HL-60 (cell line): ENCODE results near the gene SGMS1.

Source experiments
- DNase-seq, 2 experiments: peaks; one replicate each; pipeline ENCODE4 v3.0.0-alpha.2; 2010 to 2020; ENCODE audit warnings: low read depth in 1 of 2, low spot score in 1 of 2
- H3K27ac ChIP-seq: fragments of 250-450 bp; sonication (Bioruptor Pico); replicated peaks from 2 replicates; pipeline ENCODE4 v1.5.1; 2020; ENCODE audit warnings: mild to moderate bottlenecking, moderate library complexity
- H3K27me3 ChIP-seq: fragments of 250-450 bp; sonication (Bioruptor Pico); 2 replicates; pipeline ENCODE4 v1.5.1; 2021; ENCODE audit warnings: mild to moderate bottlenecking, moderate library complexity; ENCODE audit not compliant: insufficient read depth, poor library complexity, severe bottlenecking
- H3K4me3 ChIP-seq: replicated peaks from 2 replicates; pipeline ENCODE4 v1.5.1; 2011; ENCODE audit warnings: mild to moderate bottlenecking, control low read depth, low read length; ENCODE audit not compliant: insufficient read depth
- GABPA ChIP-seq: IDR thresholded peaks from 2 replicates; pipeline ENCODE4 v1.6.1; 2012; ENCODE audit warnings: low read depth
- POLR2AphosphoS5 ChIP-seq: IDR thresholded peaks from 2 replicates; pipeline ENCODE4 v1.6.1; 2012; ENCODE audit warnings: low read depth
- SPI1 ChIP-seq: IDR thresholded peaks from 2 replicates; pipeline ENCODE4 v1.6.1; 2012; ENCODE audit warnings: low read depth, mild to moderate bottlenecking, borderline replicate concordance
- TF ChIP-seq, protein P1 (sequence below): IDR thresholded peaks from one replicate; pipeline ENCODE4 v1.5.1; 2011; ENCODE audit warnings: low read length, control low read depth, inconsistent platforms; ENCODE audit not compliant: insufficient read depth
- TF ChIP-seq, protein P2 (sequence below): IDR thresholded peaks from 2 replicates; pipeline ENCODE4 v1.6.1; 2012; ENCODE audit warnings: low read depth; ENCODE audit not compliant: insufficient replicate concordance

SGMS1 gene

DNA sequence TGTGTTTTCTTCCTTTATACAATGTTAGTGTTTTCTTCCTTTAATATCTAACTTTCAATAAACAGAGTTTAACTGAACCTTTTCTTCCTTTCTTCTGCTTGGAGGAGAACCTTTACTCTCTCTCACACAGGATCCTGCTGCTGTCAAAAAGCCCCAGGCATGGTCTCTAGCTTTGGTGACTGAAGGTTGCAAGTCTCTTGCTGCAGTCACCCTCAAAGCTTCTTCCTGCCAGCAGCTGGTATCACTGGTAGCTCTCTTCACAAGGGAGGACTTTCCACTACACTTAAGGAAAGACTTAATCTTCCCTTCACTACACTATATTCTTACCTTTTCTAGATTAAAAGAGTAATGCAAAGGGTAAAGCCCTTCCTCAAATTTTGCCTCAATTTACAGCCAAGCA is 153.4 kb downstream of the SGMS1 start:
- Histone ChIP-seq H3K4me3 (no peak overlapping the region), H3K27ac (peak overlapping the region; percentile 42), H3K27me3 (no peaks in the 10 kb centered on the region)
- TF ChIP-seq SPI1 (no peak), GABPA (no peak), POLR2AphosphoS5 (no peak)
- TF ChIP-seq, protein P1, sequence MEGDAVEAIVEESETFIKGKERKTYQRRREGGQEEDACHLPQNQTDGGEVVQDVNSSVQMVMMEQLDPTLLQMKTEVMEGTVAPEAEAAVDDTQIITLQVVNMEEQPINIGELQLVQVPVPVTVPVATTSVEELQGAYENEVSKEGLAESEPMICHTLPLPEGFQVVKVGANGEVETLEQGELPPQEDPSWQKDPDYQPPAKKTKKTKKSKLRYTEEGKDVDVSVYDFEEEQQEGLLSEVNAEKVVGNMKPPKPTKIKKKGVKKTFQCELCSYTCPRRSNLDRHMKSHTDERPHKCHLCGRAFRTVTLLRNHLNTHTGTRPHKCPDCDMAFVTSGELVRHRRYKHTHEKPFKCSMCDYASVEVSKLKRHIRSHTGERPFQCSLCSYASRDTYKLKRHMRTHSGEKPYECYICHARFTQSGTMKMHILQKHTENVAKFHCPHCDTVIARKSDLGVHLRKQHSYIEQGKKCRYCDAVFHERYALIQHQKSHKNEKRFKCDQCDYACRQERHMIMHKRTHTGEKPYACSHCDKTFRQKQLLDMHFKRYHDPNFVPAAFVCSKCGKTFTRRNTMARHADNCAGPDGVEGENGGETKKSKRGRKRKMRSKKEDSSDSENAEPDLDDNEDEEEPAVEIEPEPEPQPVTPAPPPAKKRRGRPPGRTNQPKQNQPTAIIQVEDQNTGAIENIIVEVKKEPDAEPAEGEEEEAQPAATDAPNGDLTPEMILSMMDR = no peak
- TF ChIP-seq, protein P2, sequence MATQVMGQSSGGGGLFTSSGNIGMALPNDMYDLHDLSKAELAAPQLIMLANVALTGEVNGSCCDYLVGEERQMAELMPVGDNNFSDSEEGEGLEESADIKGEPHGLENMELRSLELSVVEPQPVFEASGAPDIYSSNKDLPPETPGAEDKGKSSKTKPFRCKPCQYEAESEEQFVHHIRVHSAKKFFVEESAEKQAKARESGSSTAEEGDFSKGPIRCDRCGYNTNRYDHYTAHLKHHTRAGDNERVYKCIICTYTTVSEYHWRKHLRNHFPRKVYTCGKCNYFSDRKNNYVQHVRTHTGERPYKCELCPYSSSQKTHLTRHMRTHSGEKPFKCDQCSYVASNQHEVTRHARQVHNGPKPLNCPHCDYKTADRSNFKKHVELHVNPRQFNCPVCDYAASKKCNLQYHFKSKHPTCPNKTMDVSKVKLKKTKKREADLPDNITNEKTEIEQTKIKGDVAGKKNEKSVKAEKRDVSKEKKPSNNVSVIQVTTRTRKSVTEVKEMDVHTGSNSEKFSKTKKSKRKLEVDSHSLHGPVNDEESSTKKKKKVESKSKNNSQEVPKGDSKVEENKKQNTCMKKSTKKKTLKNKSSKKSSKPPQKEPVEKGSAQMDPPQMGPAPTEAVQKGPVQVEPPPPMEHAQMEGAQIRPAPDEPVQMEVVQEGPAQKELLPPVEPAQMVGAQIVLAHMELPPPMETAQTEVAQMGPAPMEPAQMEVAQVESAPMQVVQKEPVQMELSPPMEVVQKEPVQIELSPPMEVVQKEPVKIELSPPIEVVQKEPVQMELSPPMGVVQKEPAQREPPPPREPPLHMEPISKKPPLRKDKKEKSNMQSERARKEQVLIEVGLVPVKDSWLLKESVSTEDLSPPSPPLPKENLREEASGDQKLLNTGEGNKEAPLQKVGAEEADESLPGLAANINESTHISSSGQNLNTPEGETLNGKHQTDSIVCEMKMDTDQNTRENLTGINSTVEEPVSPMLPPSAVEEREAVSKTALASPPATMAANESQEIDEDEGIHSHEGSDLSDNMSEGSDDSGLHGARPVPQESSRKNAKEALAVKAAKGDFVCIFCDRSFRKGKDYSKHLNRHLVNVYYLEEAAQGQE = no peak
- peak in 1 of 2 experiments; percentile 32 for DNase-seq

DNA sequence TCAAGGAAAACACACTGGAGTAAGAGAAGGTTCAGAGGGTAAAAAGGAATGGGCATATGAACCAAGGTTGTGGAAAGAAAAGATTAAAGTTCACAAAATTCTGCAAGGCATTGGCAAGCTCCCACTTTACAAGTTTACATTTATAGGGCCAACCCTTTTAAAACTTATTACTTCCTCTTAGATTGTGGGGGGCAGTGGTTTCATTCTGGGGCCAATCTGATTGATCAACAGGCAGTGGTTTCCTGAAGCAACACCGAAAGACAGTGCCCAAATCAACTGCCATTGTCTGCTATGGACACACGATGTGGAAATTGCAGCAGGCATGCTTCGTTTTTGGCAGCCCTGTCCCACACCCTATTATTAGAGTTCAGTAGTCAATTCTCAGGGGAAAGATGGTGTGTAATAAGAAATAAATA is 154.0 kb downstream of the SGMS1 start:
- H3K27ac ChIP-seq = peak overlapping the region; percentile 42
- TF ChIP-seq POLR2AphosphoS5 = peak; percentile 58; the same call in 1 of the 2 replicates
- TF ChIP-seq SPI1 = no peak
- TF ChIP-seq, protein P1 = no peak
- no peak overlapping the region for H3K4me3 ChIP-seq

DNA sequence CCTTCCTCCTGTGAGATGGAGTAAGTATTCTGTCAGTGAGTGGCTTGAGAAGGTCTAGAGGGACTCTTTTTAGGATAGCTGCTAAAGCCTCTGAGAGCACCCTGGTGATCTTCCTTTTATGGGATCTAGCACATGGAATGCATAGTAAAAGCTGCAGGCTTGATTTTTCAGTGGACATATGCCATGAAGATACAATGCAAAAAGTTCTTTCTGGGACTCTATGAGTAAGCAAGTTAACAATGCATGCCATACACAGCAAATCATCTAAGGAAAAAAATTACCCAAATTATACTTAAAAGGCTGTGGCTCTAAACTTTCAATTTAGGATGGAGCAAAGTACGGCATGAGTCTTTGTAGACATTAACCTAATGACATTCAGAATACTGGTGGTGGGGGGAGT is 154.5 kb downstream of the SGMS1 start:
- Histone ChIP-seq H3K27me3 (no peaks in the 10 kb centered on the region), H3K4me3 (no peak overlapping the region), H3K27ac (no peak overlapping the region)
- no peak for DNase-seq
- TF ChIP-seq, protein P2 = no peak
- no peak for TF ChIP-seq POLR2AphosphoS5
- no peak for TF ChIP-seq GABPA
- TF ChIP-seq SPI1 = no peak
- TF ChIP-seq, protein P1 = no peak

More for the DNA sequence above, 154.0 kb downstream of the SGMS1 start:
- peak; percentile 66 to 83 for DNase-seq
- no peaks in the 10 kb centered on the region for H3K27me3 ChIP-seq

DNA sequence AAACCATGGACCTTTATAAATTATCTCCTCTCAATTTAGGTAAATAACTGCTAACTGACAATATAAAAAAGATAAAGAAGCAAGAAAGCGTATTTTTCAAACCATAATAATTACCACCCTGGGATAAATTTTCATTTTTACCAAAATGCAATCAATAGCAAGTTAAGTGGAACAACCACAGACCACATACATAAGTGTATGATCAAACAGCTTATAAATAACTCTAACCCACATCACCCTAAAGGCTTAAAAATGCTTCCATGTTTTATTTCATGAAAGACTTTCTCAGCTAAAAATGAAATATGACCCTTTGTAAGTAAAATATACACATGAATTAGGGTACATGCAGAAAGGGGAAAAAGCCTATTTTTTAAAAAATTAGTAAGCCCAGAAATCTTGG is 156.5 kb downstream of the SGMS1 start:
- Histone ChIP-seq H3K4me3 (no peak overlapping the region), H3K27me3 (no peaks in the 10 kb centered on the region), H3K27ac (no peak overlapping the region)
- TF ChIP-seq, protein P2 = no peak
- TF ChIP-seq GABPA (no peak), POLR2AphosphoS5 (no peak)
- TF ChIP-seq, protein P1 = no peak
- DNase-seq = no peak
